22Rv1 (cell line): ENCODE measurements around the gene ZSCAN21.

Source experiments
- CTCF ChIP-seq: fragments of 450-650 bp; IDR thresholded peaks from 2 replicates; pipeline ENCODE4 v1.5.1; 2017; ENCODE audit warnings: mild to moderate bottlenecking
- ZFX ChIP-seq: fragments of 450-650 bp; IDR thresholded peaks from 2 replicates; pipeline ENCODE4 v1.6.1; 2017; ENCODE audit warnings: antibody characterized with exemption, borderline replicate concordance

- TF ChIP-seq CTCF, result no peak
- TF ChIP-seq ZFX, result no peak
Measured at GRCh38 chr7:100072462-100072861, 22.9 kb downstream of the ZSCAN21 start.
